NCI-H2107 treated with DMSO at 0.1 percent for 48 hours (cell line): ENCODE data around the gene SBK2.
A peak's percentile ranks its signal among the peaks of the same experiment; 100 is the strongest.
"Not testable (repeated sequence)": the region's sequence is repeated elsewhere in the genome, so short reads cannot be mapped to it uniquely, and the experiment has no call there.

Experiments used
- DNase-seq: peaks from one replicate; lab custom pipeline; 2025; ENCODE audit not compliant: unreplicated experiment; lab: John Stamatoyannopoulos, UW

SBK2 gene

DNA sequence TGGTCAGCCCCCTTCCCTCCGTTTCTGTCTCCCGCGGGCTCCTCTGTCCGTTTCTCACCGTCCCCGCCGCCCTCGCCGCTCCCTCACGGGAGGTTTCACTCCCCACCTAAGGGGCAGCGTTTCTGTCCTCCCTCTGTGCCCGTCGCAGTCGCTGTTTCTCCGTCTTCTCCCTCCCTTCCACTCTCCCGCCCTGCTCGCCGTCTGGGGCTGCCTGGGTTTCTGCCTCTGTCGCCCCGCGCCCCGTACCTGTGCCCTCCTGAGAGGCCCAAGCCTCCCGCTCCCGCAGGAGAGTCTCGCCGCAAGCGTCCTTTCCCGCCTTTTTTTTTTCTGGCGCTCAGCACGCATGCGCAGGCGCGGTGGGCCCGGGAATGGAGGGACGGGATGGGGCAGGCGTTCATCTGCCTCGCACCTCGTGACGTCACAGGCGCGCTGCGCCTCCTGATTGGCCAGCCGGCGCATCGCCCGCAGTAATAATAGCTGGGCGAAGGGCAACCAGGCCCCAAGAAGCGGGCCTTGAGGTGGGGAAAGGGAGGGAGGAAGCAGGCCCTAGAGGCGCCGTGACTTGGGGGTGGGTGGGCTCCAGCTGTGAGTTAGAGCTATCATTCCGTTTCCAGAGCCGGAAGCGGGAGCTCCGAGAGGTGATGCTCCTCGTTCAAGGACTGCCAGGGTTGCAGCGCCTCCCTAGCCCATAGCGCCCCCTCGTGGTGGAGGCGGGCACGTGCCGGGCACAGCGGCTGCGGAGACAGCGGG is 33.3 kb downstream of the SBK2 start:
- peak; percentile 34 for DNase-seq

GRCh38 chr19:55503157-55503501 is 33.8 kb downstream of the SBK2 start:
- DNase-seq = no peak

DNA sequence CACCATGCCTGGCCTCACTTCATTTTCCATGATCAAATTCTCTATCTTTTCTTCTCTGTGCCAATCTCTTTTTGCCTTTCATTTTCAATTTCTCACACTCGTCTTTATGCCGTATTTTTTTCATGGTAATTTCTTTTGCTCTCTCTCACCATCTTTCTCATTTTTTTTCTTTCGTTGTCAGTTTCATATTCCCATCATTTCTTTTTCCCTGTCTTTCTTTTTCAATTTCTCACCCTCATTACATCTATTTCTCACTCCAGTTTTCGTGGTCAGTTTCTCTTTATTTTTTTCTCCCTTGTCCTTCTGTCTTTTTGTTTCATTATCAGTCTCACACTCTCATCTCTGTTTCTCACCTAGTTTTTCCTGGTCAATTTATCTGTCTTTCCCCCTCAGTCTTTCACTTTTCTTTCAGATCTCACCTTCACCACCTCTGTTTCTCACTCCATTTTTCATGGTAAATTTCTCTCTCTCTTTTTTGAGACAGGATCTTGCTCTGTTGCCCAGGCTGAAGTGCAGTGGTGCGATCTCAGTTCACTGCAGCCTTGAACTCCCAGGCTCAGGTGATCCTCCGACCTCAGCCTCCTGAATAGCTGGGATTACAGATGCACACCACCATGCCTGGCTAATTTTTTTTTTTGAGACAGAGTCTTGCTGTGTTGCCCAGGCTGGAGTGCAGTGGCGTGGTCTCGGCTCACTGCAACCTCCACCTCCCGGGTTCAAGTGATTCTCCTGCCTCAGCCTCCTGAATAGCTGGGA is 34.6 kb downstream of the SBK2 start:
- DNase-seq = no peak

DNA sequence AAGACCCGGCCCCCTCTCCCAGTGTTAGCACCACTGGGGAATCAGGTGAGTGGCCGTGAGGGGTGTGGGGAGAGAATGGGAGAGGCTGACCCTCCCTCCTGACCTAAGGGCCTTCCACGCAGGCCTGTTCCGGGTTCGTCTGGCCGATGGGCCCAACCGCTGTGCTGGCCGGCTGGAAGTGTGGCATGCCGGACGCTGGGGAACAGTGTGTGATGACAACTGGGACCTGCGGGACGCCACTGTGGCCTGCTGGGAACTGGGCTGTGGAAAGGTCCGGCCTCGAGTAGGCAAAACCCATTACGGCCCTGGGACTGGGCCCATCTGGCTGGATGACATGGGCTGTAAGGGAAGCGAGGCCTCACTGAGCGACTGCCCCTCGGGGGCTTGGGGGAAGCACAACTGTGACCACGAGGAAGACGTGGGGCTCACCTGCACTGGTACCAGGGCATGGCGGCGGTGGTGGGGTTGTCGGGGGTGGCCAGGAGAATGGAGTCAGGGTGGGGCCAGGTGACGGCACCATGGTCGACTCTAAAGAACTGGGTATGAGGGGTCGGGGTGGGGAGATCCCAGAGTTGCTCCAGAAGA is 36.5 kb downstream of the SBK2 start:
- DNase-seq = no peak

DNA sequence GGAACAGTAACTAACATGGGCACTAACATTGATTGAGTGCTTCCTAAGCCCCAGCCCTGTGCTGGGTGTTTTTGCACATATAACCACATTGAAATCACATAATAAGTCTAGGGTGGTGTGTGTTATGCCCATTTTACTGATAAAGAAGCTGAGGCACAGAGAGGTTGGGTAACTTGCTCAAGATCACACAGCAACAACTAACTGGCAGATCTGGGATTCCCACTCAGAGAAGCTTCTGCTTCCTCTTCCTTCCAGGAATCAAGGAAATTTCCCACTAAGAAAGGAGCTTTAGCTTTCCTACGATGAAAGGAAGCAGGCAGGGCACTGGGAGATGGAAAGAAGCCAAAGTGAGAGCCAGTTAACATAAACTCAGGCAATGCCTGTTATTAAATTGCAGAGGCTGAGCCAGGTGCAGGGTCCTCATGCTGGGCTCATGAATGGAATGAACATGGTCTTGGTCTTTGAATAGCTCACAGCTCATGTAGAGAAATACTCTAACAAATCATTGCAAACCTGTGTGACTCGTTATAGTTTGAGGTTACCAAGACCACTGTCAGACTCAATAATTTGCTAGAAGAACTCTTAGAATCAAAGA is 38.6 kb downstream of the SBK2 start:
- DNase-seq = peak; percentile 26

GRCh38 chr19:55497763-55498162 is 39.2 kb downstream of the SBK2 start:
- no peak for DNase-seq

GRCh38 chr19:55496820-55497219 is 40.1 kb downstream of the SBK2 start:
- not testable (repeated sequence) for DNase-seq

DNA sequence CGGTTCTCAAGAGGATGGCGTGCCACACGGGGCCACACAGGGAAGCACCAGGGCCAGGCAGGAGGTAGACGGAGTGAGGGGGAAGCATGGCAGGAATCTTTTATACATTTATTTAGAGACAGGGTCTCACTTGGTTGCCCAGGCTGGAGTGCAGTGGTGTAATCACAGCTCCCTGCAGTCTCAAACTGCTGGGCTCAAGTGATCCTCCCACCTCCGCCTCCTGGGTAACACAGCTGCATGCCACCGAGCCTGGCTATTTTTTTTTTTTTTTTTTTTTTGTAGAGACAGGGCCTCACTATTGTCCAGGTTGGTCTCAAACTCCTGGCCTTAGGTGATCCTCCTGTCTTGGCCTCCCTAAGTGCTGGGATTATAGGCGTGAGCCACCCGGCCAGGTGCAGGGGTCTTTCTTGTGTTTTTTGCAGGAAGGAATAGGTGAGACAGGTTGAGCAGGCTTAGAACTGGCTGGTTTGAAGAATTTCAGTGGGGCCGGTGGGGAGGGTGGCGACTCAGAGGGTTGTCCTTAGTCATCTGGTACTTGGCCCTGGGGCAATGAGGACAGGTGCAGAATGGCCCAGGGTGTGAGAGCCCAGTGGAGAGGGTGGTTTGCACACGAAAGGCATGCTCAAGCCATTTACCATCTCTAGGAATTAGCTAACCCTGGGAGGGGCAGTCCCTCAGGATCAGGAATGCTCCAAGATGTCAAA is 41.1 kb downstream of the SBK2 start:
- no peak for DNase-seq

DNA sequence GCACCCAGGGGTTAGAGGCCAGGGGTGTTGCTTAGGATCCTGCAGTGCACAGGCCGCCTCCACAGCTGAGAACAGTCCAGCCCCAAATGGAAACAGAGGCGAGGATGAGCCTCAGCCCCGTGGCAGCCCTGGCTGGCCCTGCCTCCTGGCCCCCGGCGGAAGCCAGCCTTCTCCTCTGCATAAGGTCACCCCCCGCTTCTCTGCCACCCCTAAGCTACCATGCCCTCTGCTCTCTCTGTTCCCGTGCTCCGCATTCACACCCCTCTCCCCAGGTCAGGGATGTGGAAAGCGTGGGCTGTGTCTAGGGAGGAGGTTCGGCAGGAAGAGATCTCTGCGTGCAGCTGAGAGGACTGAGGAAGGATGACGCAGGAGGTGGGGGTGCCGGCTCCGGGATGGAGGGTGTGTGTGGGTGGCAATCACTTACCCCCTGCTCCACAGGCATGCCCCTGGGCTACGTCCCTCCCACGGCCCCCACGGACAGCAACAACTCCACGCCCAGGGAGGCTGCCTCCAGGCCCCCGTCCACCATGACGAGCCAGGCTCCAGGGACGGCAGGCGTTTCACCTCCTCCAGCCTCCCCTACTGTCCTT is 42.7 kb downstream of the SBK2 start:
- DNase-seq = no peak

- no peak for DNase-seq
Observed at GRCh38 chr19:55493645-55494171, 43.2 kb downstream of the SBK2 start.

- DNase-seq = no peak
Observed at GRCh38 chr19:55493052-55493644, 43.8 kb downstream of the SBK2 start.

- peak; percentile 74 for DNase-seq
Observed at GRCh38 chr19:55492362-55492944, 44.5 kb downstream of the SBK2 start.

- DNase-seq = no peak
Observed at GRCh38 chr19:55491546-55492360, 45.2 kb downstream of the SBK2 start.

DNA sequence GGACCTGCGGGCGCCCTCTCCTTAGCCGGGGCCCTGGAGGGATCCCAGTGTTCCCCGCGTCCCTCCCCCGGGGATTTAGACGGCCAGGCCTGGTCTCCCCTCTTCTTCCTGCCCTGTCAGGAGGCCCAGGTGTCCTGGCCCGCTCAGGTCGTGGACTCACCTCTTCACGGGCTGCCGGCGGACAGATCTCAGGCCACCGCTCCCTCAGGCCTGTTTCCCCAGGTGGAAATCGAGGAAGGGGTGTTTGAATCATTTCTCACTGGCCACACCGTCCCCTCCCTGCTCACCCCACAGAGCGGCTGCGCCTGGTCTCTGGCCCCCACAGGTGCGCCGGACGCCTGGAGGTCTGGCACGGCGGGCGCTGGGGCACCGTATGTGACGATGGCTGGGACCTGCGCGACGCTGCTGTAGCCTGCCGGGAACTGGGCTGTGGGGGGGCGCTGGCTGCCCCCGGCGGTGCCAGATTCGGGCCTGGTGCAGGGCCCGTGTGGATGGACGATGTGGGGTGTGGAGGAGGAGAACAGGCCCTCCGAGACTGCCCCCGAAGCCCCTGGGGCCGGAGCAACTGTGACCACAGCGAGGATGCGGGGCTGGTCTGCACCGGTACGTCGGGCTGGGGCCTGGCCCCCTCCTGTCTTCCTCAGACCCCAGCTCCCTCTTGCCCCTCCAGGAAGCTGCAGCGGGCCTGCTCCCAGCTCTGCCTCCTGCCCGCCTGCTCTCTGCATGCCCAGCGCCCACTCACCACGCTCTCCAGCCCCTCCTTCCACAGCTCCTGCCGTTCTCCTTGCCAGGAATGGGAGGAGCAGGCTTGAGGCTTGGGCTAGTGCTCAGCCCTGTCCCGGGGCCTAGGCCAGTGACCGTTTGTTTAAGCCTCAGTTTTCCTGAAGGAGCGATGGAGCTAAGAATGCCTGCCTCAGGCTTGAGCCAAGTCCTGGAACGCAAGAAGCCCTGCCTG is 46.2 kb downstream of the SBK2 start:
- no peak for DNase-seq

- DNase-seq = no peak
Observed at GRCh38 chr19:55489711-55490477, 47.0 kb downstream of the SBK2 start.

GRCh38 chr19:55488986-55489710 is 47.8 kb downstream of the SBK2 start:
- no peak for DNase-seq
